Progenitor cell of endocrine pancreas (in vitro differentiated cells): Measurements from ENCODE around the gene PRKN. TPM values are rescaled to one million over a fixed set of nuclear protein-coding genes. Genes with fewer than 3 reads are reported as not detected.

Experiments used
- DNase-seq: peaks from one replicate; pipeline ENCODE4 v3.0.0; 2021; ENCODE audit warnings: low spot score; ENCODE audit not compliant: unreplicated experiment
- H3K27ac Mint-ChIP-seq: 2 replicates; pipeline ENCODE4 v1.8.0; 2021; ENCODE audit warnings: mild to moderate bottlenecking, moderate library complexity, mixed read lengths
- H3K27me3 Mint-ChIP-seq: 2 replicates; pipeline ENCODE4 v1.8.0; 2021; ENCODE audit warnings: mixed read lengths
- H3K36me3 Mint-ChIP-seq: 2 replicates; pipeline ENCODE4 v1.8.0; 2022; ENCODE audit warnings: mixed read lengths; ENCODE audit not compliant: insufficient read depth
- H3K4me1 Mint-ChIP-seq: 2 replicates; pipeline ENCODE4 v1.8.0; 2021; ENCODE audit warnings: low read depth, mixed read lengths
- H3K4me3 Mint-ChIP-seq: 2 replicates; pipeline ENCODE4 v1.8.0; 2021; ENCODE audit warnings: low read depth, mild to moderate bottlenecking, moderate library complexity, mixed read lengths
- H3K9me3 Mint-ChIP-seq: 2 replicates; pipeline ENCODE4 v1.8.0; 2021; ENCODE audit warnings: low read depth, mixed read lengths
- total RNA-seq: library from RNA; stranded (reverse); gene quantifications from 2 replicates; pipeline ENCODE4 v1.2.1, GENCODE V29; 2021
- TF ChIP-seq, protein P1 (sequence below): fragments of 200-600 bp; sonication (generic); IDR thresholded peaks from one replicate; pipeline ENCODE4 v1.5.0; 2021; ENCODE audit warnings: antibody characterized with exemption, mild to moderate bottlenecking; ENCODE audit not compliant: unreplicated experiment

PRKN gene
- total RNA-seq, 1 donor from 2014 or later: 4.6 TPM

GRCh38 chr6:161740486-161740885, 987.1 kb downstream of the PRKN start:
- H3K4me1 Mint-ChIP-seq: peaks cover 2% of the 10 kb centered on the region
- TF ChIP-seq, protein P1, sequence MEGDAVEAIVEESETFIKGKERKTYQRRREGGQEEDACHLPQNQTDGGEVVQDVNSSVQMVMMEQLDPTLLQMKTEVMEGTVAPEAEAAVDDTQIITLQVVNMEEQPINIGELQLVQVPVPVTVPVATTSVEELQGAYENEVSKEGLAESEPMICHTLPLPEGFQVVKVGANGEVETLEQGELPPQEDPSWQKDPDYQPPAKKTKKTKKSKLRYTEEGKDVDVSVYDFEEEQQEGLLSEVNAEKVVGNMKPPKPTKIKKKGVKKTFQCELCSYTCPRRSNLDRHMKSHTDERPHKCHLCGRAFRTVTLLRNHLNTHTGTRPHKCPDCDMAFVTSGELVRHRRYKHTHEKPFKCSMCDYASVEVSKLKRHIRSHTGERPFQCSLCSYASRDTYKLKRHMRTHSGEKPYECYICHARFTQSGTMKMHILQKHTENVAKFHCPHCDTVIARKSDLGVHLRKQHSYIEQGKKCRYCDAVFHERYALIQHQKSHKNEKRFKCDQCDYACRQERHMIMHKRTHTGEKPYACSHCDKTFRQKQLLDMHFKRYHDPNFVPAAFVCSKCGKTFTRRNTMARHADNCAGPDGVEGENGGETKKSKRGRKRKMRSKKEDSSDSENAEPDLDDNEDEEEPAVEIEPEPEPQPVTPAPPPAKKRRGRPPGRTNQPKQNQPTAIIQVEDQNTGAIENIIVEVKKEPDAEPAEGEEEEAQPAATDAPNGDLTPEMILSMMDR: no peak
- H3K4me3 Mint-ChIP-seq: no peak overlapping the region
- H3K27me3 Mint-ChIP-seq: peaks cover 5% of the 10 kb centered on the region
- no peaks in the 10 kb centered on the region for H3K9me3 Mint-ChIP-seq
- DNase-seq: no peak
- no peak overlapping the region for H3K27ac Mint-ChIP-seq
- no peaks in the 10 kb centered on the region for H3K36me3 Mint-ChIP-seq

DNA sequence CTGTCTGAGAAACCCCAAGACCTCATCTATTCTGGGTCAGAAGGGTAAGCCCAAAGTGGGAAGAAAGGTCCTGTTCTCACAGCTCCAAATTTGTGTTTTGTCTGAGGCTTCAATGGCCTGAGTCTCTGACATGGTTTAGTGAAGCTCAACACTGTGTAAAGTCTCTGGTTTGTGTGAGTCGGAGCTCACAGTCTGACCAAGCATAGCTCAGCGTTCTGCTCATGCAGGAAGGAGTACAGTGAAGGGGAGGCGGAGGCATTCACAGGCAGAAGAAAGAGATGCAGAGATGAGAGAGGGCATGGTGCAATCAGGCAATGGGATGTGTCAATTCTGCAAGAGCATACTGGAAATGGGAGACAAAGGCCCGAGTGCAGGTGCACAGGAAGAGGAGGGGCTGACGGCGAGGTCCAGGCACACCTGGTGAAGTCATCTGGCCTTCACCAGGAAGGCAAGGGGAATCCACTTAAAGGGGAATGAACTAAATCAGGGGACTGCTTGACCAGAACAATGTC, 990.7 kb downstream of the PRKN start:
- H3K9me3 Mint-ChIP-seq: no peaks in the 10 kb centered on the region
- no peak overlapping the region for H3K27ac Mint-ChIP-seq
- no peak overlapping the region for H3K4me3 Mint-ChIP-seq
- no peaks in the 10 kb centered on the region for H3K36me3 Mint-ChIP-seq
- TF ChIP-seq, protein P1: no peak
- H3K4me1 Mint-ChIP-seq: peaks cover 2% of the 10 kb centered on the region
- DNase-seq: no peak
- peaks cover 5% of the 10 kb centered on the region for H3K27me3 Mint-ChIP-seq

DNA sequence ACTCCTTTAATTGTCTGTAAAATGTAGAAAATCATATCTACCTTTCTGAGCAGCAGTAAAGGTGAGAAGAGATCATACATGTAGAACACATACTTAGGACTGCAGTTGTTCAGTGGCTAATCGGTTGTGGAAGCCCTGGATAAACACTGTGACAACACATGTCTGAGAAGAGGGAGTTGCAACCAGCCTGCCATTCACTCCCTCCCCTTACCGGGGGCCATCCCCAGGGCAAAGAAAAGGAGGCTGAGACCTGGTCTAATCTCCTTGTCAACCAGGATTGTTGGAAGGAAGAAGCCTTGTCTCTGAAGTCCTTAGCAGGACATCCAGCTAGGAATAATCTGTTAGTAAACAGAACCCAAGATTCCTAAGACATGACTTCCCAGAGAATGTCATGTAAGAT, 991.2 kb downstream of the PRKN start:
- H3K4me1 Mint-ChIP-seq: peaks cover 2% of the 10 kb centered on the region
- TF ChIP-seq, protein P1: no peak
- no peaks in the 10 kb centered on the region for H3K36me3 Mint-ChIP-seq
- H3K9me3 Mint-ChIP-seq: no peaks in the 10 kb centered on the region
- no peak overlapping the region for H3K27ac Mint-ChIP-seq
- peaks cover 5% of the 10 kb centered on the region for H3K27me3 Mint-ChIP-seq
- DNase-seq: no peak
- H3K4me3 Mint-ChIP-seq: no peak overlapping the region

DNA sequence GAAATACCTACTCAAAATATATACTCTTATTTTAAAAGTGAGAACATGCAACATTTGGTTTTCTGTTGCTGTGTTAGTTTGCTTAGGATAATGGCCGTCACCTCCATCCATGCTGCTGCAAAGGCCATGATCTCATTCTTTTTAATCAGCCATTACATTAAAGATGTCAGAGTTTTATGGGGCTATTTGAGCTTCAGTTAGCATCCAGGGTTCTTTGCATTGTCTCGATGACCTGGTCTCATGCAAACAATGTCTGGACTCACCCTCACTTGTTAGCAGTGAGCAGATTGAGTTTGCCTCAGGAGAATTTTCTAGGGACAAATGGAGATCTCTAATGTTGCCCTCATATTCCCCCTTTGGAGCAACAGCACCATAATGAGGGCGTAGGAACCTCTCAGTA, 995.0 kb downstream of the PRKN start:
- TF ChIP-seq, protein P1: no peak
- H3K36me3 Mint-ChIP-seq: no peaks in the 10 kb centered on the region
- no peak for DNase-seq
- H3K27ac Mint-ChIP-seq: no peak overlapping the region
- H3K9me3 Mint-ChIP-seq: no peaks in the 10 kb centered on the region
- H3K4me1 Mint-ChIP-seq: no peaks in the 10 kb centered on the region
- peaks cover 8% of the 10 kb centered on the region for H3K27me3 Mint-ChIP-seq
- H3K4me3 Mint-ChIP-seq: no peak overlapping the region

DNA sequence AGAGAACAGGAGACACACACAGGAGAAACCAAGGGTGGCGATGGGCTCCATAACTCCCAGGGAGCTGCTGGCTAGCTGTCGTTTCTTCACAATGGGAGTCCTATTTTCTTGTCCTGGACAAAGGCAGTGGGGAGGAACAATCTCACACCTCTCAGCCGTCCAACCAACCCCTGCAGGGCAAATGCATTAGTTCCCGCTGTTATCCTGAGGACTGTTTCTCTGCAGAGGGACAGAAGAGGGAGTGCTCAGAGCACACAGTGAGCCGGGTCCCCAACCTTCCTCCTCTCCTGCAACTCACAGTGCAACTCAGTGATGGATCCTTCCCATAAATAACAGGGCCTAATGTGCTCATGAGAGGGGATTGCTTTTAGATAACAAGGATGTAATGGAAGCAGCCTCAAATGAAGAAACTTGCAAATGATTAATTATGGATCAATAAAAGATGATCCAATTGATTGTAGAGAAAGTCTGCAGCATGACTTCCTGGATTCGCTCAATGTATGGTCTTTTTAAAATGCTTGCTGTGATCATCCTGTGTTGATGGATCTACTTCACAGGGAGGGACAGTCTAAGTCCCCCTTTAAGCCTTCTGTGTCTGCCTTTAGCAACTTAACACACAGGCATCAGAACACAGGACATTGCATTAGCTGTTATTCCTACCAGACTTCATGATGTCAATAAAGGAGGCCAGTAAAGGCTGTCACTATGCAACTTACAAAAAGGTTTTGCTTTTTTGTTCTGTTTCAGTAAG, 1000.3 kb downstream of the PRKN start:
- peaks cover 21% of the 10 kb centered on the region for H3K27me3 Mint-ChIP-seq
- no peak for DNase-seq
- H3K36me3 Mint-ChIP-seq: no peaks in the 10 kb centered on the region
- no peak overlapping the region for H3K27ac Mint-ChIP-seq
- no peaks in the 10 kb centered on the region for H3K4me1 Mint-ChIP-seq
- TF ChIP-seq, protein P1: no peak
- H3K4me3 Mint-ChIP-seq: no peak overlapping the region
- H3K9me3 Mint-ChIP-seq: no peaks in the 10 kb centered on the region
